Activated T-helper 17 cell treated with anti-CD3 and anti-CD28 coated beads, Interleukin-2, amount 50 U/mL, for 72 hours (primary cell): ENCODE results near the gene EIF5A2. TPM values are rescaled to one million over a fixed set of nuclear protein-coding genes. Genes with fewer than 3 reads are reported as not detected.

Source experiments
- ATAC-seq: fragments of 150-1000 bp; cut with Tn5 transposase; replicated peaks from 2 replicates; pipeline ENCODE4 v1.10.0; 2021; ENCODE audit warnings: mild to moderate bottlenecking, moderate library complexity
- H3K27ac Mint-ChIP-seq: one replicate; pipeline ENCODE4 v1.8.0; 2022; ENCODE audit warnings: mixed read lengths
- H3K27me3 Mint-ChIP-seq: one replicate; pipeline ENCODE4 v1.8.0; 2022; ENCODE audit warnings: mixed read lengths
- H3K36me3 Mint-ChIP-seq: one replicate; pipeline ENCODE4 v1.8.0; 2022; ENCODE audit warnings: low read depth, mild to moderate bottlenecking, mixed read lengths
- H3K4me1 Mint-ChIP-seq: one replicate; pipeline ENCODE4 v1.8.0; 2022; ENCODE audit warnings: mixed read lengths
- H3K4me3 Mint-ChIP-seq: one replicate; pipeline ENCODE4 v1.8.0; 2022; ENCODE audit warnings: mild to moderate bottlenecking, mixed read lengths
- H3K9me3 Mint-ChIP-seq: one replicate; pipeline ENCODE4 v1.8.0; 2022; ENCODE audit warnings: mixed read lengths
- total RNA-seq, 2 donors: library from RNA; stranded (reverse); gene quantifications; one replicate each; pipeline ENCODE4 v1.2.3, GENCODE V29; 2022

EIF5A2 gene
- total RNA-seq, 2 donors from 2014 or later, result 4.7 to 8.9 TPM

- Mint-ChIP-seq H3K4me1 (no peaks in the 10 kb centered on the region), H3K27ac (no peak overlapping the region), H3K27me3 (no peaks in the 10 kb centered on the region), H3K36me3 (no peaks in the 10 kb centered on the region), H3K9me3 (no peaks in the 10 kb centered on the region), H3K4me3 (no peak overlapping the region)
- ATAC-seq, result no peak
Measured at GRCh38 chr3:170876537-170876936, 31.9 kb downstream of the EIF5A2 start.

GRCh38 chr3:170869645-170870593 lies 38.5 kb downstream of the EIF5A2 start, which contains the start of gene RPL22L1:
Gene RPL22L1 (minus strand): TSS chr3:170870195. CDS start chr3:170870167, 28 bp downstream.
- peak; percentile 97 for ATAC-seq
- peaks cover 52% of the 10 kb centered on the region for H3K36me3 Mint-ChIP-seq
- H3K27ac Mint-ChIP-seq, result peak within 1 kb of the TSS; percentile 99
- H3K4me1 Mint-ChIP-seq, result peaks cover 9% of the 10 kb centered on the region
- no peaks in the 10 kb centered on the region for H3K27me3 Mint-ChIP-seq
- H3K9me3 Mint-ChIP-seq, result no peaks in the 10 kb centered on the region
- peak within 1 kb of the TSS; percentile 95 for H3K4me3 Mint-ChIP-seq

- no peak for ATAC-seq
- Mint-ChIP-seq H3K36me3 (peaks cover 52% of the 10 kb centered on the region), H3K9me3 (no peaks in the 10 kb centered on the region), H3K27me3 (no peaks in the 10 kb centered on the region), H3K27ac (peak overlapping the region; percentile 99), H3K4me1 (peaks cover 9% of the 10 kb centered on the region), H3K4me3 (peak overlapping the region; percentile 95)
Measured at GRCh38 chr3:170869239-170869590, 39.2 kb downstream of the EIF5A2 start.

GRCh38 chr3:170868577-170869238 lies 39.7 kb downstream of the EIF5A2 start:
- Mint-ChIP-seq H3K4me3 (peak overlapping the region; percentile 95), H3K27ac (peak overlapping the region; percentile 99), H3K4me1 (peaks cover 9% of the 10 kb centered on the region), H3K27me3 (no peaks in the 10 kb centered on the region), H3K36me3 (peaks cover 52% of the 10 kb centered on the region), H3K9me3 (no peaks in the 10 kb centered on the region)
- no peak for ATAC-seq

GRCh38 chr3:170867143-170867937 lies 41.1 kb downstream of the EIF5A2 start:
- H3K27me3 Mint-ChIP-seq, result no peaks in the 10 kb centered on the region
- ATAC-seq, result no peak
- peak overlapping the region; percentile 95 for H3K4me3 Mint-ChIP-seq
- H3K27ac Mint-ChIP-seq, result peak overlapping the region; percentile 77
- peaks cover 52% of the 10 kb centered on the region for H3K36me3 Mint-ChIP-seq
- H3K9me3 Mint-ChIP-seq, result no peaks in the 10 kb centered on the region
- H3K4me1 Mint-ChIP-seq, result peaks cover 9% of the 10 kb centered on the region

GRCh38 chr3:170866499-170866898 lies 41.9 kb downstream of the EIF5A2 start:
- peak overlapping the region; percentile 95 for H3K4me3 Mint-ChIP-seq
- no peak for ATAC-seq

GRCh38 chr3:170865209-170866094 lies 43.0 kb downstream of the EIF5A2 start:
- Mint-ChIP-seq H3K27ac (no peak overlapping the region), H3K4me3 (no peak overlapping the region), H3K27me3 (no peaks in the 10 kb centered on the region), H3K36me3 (peaks cover 52% of the 10 kb centered on the region), H3K9me3 (no peaks in the 10 kb centered on the region), H3K4me1 (peaks cover 9% of the 10 kb centered on the region)
- no peak for ATAC-seq

More at GRCh38 chr3:170866499-170866898, 41.9 kb downstream of the EIF5A2 start:
- no peaks in the 10 kb centered on the region for H3K9me3 Mint-ChIP-seq
- peaks cover 52% of the 10 kb centered on the region for H3K36me3 Mint-ChIP-seq
- no peak overlapping the region for H3K27ac Mint-ChIP-seq
- peaks cover 9% of the 10 kb centered on the region for H3K4me1 Mint-ChIP-seq
- no peaks in the 10 kb centered on the region for H3K27me3 Mint-ChIP-seq

GRCh38 chr3:170864525-170865208 lies 43.8 kb downstream of the EIF5A2 start:
- peaks cover 9% of the 10 kb centered on the region for H3K4me1 Mint-ChIP-seq
- H3K9me3 Mint-ChIP-seq, result no peaks in the 10 kb centered on the region
- H3K27me3 Mint-ChIP-seq, result no peaks in the 10 kb centered on the region
- peaks cover 45% of the 10 kb centered on the region for H3K36me3 Mint-ChIP-seq
- H3K27ac Mint-ChIP-seq, result no peak overlapping the region
- H3K4me3 Mint-ChIP-seq, result no peak overlapping the region
- no peak for ATAC-seq

- no peak for ATAC-seq
- no peaks in the 10 kb centered on the region for H3K27me3 Mint-ChIP-seq
- H3K4me3 Mint-ChIP-seq, result no peak overlapping the region
- peaks cover 9% of the 10 kb centered on the region for H3K4me1 Mint-ChIP-seq
- no peak overlapping the region for H3K27ac Mint-ChIP-seq
- no peaks in the 10 kb centered on the region for H3K9me3 Mint-ChIP-seq
- H3K36me3 Mint-ChIP-seq, result peaks cover 37% of the 10 kb centered on the region
Measured at GRCh38 chr3:170863816-170864215, 44.6 kb downstream of the EIF5A2 start.

GRCh38 chr3:170862618-170863374 lies 45.6 kb downstream of the EIF5A2 start:
- H3K27ac Mint-ChIP-seq, result peak overlapping the region; percentile 42
- H3K27me3 Mint-ChIP-seq, result no peaks in the 10 kb centered on the region
- no peaks in the 10 kb centered on the region for H3K9me3 Mint-ChIP-seq
- no peak overlapping the region for H3K4me3 Mint-ChIP-seq
- ATAC-seq, result no peak
- H3K36me3 Mint-ChIP-seq, result peaks cover 27% of the 10 kb centered on the region
- peaks cover 9% of the 10 kb centered on the region for H3K4me1 Mint-ChIP-seq

- Mint-ChIP-seq H3K27ac (no peak overlapping the region), H3K27me3 (peaks cover 4% of the 10 kb centered on the region), H3K9me3 (no peaks in the 10 kb centered on the region), H3K4me3 (no peak overlapping the region), H3K36me3 (no peaks in the 10 kb centered on the region), H3K4me1 (peaks cover 5% of the 10 kb centered on the region)
- ATAC-seq, result no peak
Measured at GRCh38 chr3:170858599-170858998, 49.8 kb downstream of the EIF5A2 start.

GRCh38 chr3:170852324-170852723 lies 56.1 kb downstream of the EIF5A2 start:
- Mint-ChIP-seq H3K9me3 (no peaks in the 10 kb centered on the region), H3K4me3 (no peak overlapping the region), H3K36me3 (no peaks in the 10 kb centered on the region), H3K4me1 (peaks cover 5% of the 10 kb centered on the region), H3K27me3 (peaks cover 11% of the 10 kb centered on the region), H3K27ac (no peak overlapping the region)
- ATAC-seq, result no peak
